GM19238 (cell line): ENCODE data around the gene UVRAG.

Source experiments
- DNase-seq: peaks from one replicate; pipeline ENCODE4 v3.0.0; 2011; ENCODE audit warnings: low spot score; ENCODE audit not compliant: insufficient read length

UVRAG gene

DNA sequence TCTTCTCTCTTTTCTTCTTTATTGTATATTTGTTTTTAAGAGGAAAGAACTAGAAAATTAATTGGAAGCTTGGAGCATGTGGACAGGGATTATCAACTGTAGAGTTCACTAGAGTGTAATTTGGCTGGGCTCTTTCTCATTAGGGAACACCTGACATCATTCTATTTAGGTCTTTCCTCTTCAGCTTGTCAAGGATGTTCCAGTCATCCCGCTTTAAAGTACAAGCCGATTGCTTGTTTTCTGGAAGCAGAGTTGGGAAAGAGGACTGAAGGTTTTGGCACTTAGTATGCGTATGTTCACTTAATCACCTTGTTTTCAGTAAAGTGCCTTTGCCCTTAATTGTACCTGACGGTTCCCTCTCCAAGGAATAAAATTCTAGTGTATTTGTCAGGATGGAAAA, 279.7 kb downstream of the UVRAG start:
- no peak for DNase-seq

DNA sequence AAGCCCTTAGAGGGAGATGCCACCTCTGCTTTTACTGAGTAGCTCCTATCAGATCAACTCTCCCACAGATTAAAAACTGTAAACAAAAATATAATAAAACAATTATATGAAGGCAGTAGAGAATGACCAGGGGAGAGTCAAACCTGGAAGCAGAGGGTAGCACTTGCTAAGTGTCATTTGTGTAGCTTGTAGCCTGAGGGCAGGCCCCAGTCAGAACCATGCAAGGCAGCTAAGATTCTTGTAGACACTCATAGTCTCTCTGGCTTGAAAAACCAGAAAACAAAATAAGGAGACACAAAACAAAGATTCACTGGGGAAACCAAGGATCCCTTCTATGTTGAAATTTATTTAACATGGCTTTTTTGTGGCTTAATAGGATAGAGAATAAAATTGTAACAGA, 280.9 kb downstream of the UVRAG start:
- no peak for DNase-seq

- DNase-seq = no peak
Measured at GRCh38 chr11:76096552-76096951, 281.5 kb downstream of the UVRAG start.

DNA sequence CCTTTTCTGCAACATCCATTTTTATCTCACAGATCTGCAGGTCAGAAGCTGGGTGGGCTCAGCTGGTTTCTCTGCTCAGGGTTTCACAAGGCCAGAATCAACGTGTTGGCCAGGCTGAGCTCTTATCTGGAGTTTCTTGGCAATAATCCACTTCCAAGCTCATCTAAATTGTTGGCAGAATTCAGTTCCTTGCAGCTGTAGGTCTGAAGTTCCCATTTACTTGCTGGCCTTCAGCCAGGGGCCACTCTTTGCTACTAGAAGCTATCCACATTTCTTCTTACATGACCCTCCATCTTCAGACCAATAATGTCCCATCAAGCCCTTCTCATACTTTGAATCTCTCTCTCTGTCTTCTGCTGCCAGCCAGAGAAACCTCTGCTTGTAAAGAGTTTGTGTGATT, 287.8 kb downstream of the UVRAG start:
- no peak for DNase-seq

- DNase-seq = no peak
Measured at GRCh38 chr11:76103460-76103859, 288.4 kb downstream of the UVRAG start.

- no peak for DNase-seq
Measured at GRCh38 chr11:76104285-76104684, 289.3 kb downstream of the UVRAG start.

DNA sequence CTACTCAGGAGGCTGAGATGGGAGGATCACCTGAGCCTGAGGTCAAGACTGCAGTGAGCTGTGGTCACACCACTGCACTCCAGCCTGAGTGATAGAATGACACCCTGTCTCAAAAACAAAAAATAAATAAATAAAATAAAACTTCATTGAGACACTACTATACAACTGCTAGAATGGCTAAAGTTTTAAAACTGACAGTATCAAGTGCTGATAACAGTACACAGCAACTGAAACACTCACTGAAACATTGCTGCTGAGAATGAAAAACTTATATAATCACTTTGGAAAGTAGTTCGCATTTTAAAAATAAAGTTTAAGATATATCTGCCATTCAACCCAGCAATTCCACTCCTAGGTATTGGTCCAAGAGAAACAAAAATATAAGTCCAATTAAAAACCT, 290.6 kb downstream of the UVRAG start:
- no peak for DNase-seq

DNA sequence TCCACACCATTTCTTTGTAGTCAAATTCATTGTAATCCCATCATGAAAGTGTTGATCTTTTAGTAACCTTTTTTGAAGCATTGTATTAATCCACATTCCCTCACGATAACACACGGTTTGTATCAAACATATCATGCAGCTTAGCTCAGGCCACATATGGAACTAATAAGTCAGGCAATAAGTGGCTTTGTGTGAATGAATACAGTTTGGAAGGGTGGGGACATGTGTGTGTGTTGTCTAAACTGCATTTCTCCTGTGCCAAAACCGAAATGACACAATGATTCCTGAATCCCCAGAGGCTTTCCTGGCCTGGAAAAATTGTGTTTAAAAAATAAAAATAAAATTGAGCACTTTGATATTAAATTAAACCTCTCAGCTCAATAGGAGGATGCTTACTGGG, 293.0 kb downstream of the UVRAG start:
- no peak for DNase-seq

DNA sequence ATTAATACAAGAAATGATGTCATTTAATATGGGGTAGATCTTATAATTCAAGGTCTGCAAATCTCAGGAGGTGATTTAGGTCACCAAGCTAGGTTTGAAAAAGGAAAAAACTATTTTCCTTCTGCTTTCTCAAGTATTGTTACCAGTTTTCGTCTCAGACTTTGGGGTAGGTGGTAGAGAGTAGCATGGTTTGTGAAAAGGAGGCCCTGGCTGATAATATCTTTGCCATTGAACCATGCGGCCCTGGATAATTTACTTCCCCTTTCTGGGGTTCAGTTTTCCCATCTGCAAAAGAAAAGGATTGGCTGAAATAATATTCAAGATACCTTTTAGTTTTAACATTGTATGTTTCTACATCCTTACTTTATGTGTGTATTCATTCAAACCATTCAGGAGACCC, 299.2 kb downstream of the UVRAG start:
- no peak for DNase-seq

DNA sequence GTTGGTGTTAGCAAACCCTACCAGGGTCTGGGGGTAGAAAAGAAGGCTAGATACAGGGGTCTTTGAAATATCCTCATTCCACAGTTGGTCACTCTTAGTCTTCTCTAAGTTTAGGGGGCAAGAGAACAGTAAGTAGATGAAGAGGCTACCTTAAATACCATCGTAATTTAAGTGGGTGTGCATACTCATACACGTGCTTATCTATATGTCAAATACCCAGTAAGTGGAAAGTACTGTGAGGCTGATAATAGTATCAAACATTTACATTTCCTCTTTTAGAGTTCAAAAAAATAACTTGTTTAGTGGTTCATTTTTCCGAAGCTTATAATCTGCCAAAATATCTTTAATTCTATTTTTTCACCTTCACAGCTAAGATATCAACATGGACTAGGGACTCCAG, 300.5 kb downstream of the UVRAG start:
- no peak for DNase-seq

DNA sequence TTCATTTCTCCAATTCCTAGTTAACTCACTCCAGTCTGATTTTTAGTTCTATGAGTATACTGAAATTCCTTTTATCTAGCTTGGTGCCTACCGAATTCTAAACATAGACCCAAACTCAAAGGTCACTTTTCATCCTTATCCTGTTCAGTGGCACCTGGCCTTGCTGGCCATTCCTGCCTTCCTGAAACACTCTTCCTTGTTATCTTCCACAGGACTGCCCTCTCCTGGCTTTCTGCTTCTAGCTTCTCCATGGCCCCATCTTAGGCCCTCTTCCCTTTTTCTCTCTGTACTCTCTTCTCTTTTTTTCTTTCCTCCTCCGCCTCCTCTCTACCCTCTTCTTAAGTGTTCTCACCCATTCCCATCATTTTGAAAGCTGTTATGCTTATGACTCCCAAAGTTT, 304.0 kb downstream of the UVRAG start:
- DNase-seq = no peak

DNA sequence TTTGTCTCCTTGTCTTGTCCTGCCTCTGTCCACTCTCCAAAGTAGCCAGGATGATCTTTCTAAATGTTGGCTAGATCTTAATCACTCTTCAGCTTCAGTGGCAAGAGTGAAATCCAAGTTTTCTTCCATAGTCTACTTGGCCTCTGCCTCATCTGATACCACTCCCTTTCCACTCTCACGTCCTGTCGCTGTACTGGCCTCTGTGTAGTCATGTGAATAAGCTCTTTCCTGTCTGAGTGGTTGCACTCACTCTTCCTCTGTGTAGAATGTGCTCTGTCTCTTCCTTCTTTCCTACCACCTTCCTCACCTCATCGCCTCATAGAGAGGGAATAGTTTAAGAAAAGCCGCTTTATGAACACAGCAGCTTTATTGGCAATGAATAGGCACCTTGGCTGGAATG, 304.8 kb downstream of the UVRAG start:
- DNase-seq = no peak

GRCh38 chr11:76120513-76121101, 305.6 kb downstream of the UVRAG start:
- DNase-seq = no peak

DNA sequence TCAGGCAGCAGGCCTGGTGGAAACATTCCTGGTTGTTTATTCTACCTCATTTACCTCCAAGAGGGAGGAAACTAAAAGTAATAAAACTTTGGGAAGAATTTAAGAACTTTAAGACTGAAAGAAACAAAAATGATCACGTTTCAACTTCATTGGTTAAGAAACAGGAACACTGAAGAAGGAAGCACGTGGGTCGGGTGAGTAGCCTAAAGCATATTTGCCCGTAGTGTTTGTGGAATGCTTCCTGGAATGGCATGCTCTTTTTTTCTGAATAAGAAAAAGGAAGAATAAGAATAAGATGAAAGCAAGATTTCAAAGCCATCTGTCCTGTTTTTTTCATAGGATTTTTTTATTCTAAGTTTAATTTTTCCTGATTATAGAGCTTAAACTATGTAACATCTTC, 308.2 kb downstream of the UVRAG start:
- DNase-seq = no peak

GRCh38 chr11:76124905-76125770, 310.1 kb downstream of the UVRAG start:
- DNase-seq = no peak

- no peak for DNase-seq
Measured at GRCh38 chr11:76129729-76130128, 314.7 kb downstream of the UVRAG start.

DNA sequence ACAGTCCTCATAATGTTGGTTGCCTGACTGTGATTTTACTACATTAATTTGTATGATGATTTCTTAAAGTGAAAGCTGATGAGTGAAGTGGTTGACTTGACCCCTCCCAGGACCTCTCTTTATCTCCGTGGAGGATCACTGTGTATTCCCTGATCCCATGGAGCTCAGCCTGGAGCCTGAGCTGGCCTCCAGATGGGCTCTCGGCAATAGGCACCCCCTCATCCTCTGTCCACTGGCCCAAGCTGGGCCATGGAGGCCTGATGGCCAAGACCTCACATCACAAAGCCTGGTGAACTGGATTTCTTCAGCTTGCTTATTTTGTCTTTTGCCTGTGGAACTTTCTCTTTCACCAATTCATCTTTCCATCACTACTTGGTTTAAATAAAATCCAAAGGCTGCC, 316.1 kb downstream of the UVRAG start:
- no peak for DNase-seq

DNA sequence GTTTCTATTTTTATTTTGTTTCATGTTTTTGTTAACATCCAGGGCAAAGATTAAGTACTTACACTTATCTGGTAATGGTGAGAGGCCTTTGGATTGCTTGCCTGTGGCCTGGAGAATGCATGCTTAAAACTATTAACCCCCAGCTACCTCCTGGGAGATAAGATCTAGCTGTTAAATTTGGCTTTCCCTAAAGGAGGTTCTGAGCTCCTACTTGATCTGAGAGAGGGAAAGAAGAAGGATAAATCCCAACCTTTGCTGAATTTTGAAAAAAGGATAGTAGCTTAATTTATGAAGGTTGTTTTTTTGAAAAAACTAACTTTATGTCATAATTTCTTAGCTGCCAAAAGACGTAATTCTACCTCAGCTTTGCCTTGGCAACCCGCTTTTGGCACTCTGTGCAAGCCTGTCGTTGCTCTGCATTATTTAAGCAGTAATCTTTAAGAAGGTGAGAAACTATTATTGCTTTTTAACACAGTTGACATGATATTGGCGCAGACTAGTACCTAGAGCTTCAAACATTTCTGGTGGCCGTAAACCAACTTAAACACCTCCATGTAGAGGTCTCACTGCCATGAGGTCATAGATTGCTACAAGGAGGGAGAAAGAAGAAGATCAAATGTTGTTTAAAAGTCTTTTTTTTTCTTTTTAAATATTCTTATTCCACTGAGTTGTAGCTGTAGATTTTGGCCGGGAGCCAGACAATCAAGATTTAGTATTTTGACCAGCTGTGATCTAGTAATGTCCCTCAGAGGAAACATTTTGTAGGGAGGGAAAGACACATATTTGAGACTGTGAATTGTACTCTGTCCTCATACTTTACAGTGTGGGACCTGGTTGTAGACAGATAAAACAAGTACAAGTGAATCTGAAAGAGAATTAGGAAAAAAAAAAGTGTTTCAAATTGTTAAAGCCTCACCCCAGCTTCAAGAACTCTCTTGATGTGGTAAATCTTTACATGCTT, 316.9 kb downstream of the UVRAG start:
- DNase-seq = no peak

DNA sequence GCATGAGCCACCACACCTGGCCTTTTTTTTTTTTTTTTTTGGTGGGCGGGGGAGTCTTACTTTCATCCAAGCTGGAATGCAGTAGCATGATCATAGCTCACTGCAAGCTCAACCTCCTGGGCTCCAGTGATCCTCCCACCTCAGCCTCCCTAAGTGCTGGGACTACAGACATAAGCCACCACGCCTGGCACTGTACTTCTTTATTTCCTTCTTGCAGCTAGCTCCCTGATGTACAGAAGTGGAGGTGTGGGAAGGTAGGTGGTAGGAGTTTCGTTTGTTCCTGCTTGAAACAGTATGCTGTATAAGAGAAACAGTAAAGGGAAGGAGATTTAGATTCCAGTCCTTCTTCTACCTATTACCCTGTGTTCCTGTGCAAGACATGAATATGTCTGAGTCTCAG, 319.2 kb downstream of the UVRAG start:
- DNase-seq = no peak

GRCh38 chr11:76135491-76135890, 320.5 kb downstream of the UVRAG start:
- no peak for DNase-seq

- DNase-seq = no peak
Measured at GRCh38 chr11:76139314-76139713, 324.3 kb downstream of the UVRAG start.
